ENCODE results near the gene DBI.
A peak's percentile ranks its signal among the peaks of the same experiment; 100 is the strongest.
"Not testable (repeated sequence)": the region's sequence is repeated elsewhere in the genome, so short reads cannot be mapped to it uniquely, and the experiment has no call there.

The DBI gene

GRCh38 chr2:119366161-119366648, 572 bp upstream of the DBI start:
- no peak for DNase-seq

- DNase-seq: peak; percentile 27
Measured at GRCh38 chr2:119367472-119368099, 809 bp downstream of the DBI start.

GRCh38 chr2:119369845-119370244, 3.1 kb downstream of the DBI start:
- no peak for DNase-seq

GRCh38 chr2:119371111-119371510, 4.3 kb downstream of the DBI start:
- no peak for DNase-seq

- DNase-seq: no peak
Measured at GRCh38 chr2:119372778-119373568, 6.2 kb downstream of the DBI start.

- not testable (repeated sequence) for DNase-seq
Measured at GRCh38 chr2:119373907-119374745, 7.3 kb downstream of the DBI start.

- DNase-seq: not testable (repeated sequence)
Measured at GRCh38 chr2:119376406-119376805, 9.6 kb downstream of the DBI start.

- DNase-seq: no peak
Measured at GRCh38 chr2:119376810-119377209, 10.0 kb downstream of the DBI start.

- DNase-seq: no peak
Measured at GRCh38 chr2:119377294-119377992, 10.7 kb downstream of the DBI start.

- DNase-seq: no peak
Measured at GRCh38 chr2:119377993-119378345, 11.2 kb downstream of the DBI start.

- DNase-seq: no peak
Measured at GRCh38 chr2:119378566-119378965, 11.8 kb downstream of the DBI start.

GRCh38 chr2:119383410-119384140, 16.8 kb downstream of the DBI start:
- no peak for DNase-seq

GRCh38 chr2:119384971-119385370, 18.2 kb downstream of the DBI start:
- DNase-seq: no peak

- DNase-seq: no peak
Measured at GRCh38 chr2:119385466-119385865, 18.7 kb downstream of the DBI start.

- DNase-seq: no peak
Measured at GRCh38 chr2:119387381-119388129, 20.8 kb downstream of the DBI start.

- DNase-seq: no peak
Measured at GRCh38 chr2:119389615-119390306, 23.0 kb downstream of the DBI start.

GRCh38 chr2:119393971-119394748, 27.4 kb downstream of the DBI start:
- DNase-seq: no peak

GRCh38 chr2:119397196-119397595, 30.4 kb downstream of the DBI start:
- DNase-seq: no peak

- no peak for DNase-seq
Measured at GRCh38 chr2:119402106-119402505, 35.3 kb downstream of the DBI start.

All from effector CD4-positive, alpha-beta T cell (primary cell).